GM12801 (cell line): Measurements from ENCODE around the gene DNTTIP2.

ENCODE experiments used
- CTCF ChIP-seq: IDR thresholded peaks from one replicate; pipeline ENCODE4 v1.5.1; 2011; ENCODE audit warnings: control low read depth; ENCODE audit not compliant: insufficient read length; ENCODE audit errors: extremely low read depth

The DNTTIP2 gene

GRCh38 chr1:93899543-93900207 is 20.7 kb upstream of the DNTTIP2 start:
- no peak for TF ChIP-seq CTCF

- no peak for TF ChIP-seq CTCF
These were observed 9.9 kb upstream of the DNTTIP2 start for GRCh38 chr1:93888900-93889299.

- no peak for TF ChIP-seq CTCF
These were observed 3.3 kb upstream of the DNTTIP2 start for GRCh38 chr1:93882269-93882668.

GRCh38 chr1:93880731-93881130 is 1.7 kb upstream of the DNTTIP2 start:
- no peak for TF ChIP-seq CTCF

GRCh38 chr1:93878501-93878888 is 511 bp downstream of the DNTTIP2 start:
- TF ChIP-seq CTCF, result no peak

- no peak for TF ChIP-seq CTCF
These were observed 1.5 kb downstream of the DNTTIP2 start for GRCh38 chr1:93877529-93877928.

GRCh38 chr1:93876244-93876643 is 2.8 kb downstream of the DNTTIP2 start:
- no peak for TF ChIP-seq CTCF
